HEK293 (cell line): ENCODE measurements around the gene DHX8.

Experiments used
- ZNF791 ChIP-seq: fragments of 450-650 bp; formaldehyde crosslinking; IDR thresholded peaks from 2 replicates; pipeline ENCODE4 v1.5.1; 2016; ENCODE audit warnings: missing biosample characterization, missing genetic modification characterization
- TF ChIP-seq, protein P1 (sequence below): fragments of 450-650 bp; formaldehyde crosslinking; IDR thresholded peaks from 2 replicates; pipeline ENCODE4 v1.5.1; 2016; ENCODE audit warnings: missing biosample characterization, missing genetic modification characterization

DNA sequence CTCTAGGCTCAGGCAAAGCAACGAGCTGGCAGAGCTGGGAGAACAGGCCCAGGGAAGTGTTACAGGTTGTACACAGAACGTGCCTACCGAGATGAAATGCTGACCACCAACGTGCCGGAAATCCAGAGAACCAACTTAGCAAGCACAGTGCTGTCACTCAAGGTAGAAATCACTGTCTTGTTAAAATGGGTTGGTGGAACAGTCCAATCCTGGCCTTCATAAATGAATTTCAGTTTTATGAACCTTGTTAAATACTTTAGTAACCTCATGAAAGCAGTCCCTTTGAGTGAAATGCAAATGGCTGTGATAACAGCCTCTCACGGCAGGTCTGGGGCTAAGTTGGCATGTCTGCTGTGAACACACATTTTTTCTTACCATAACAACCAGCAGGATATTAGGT, 33.4 kb downstream of the DHX8 start:
- TF ChIP-seq, protein P1, sequence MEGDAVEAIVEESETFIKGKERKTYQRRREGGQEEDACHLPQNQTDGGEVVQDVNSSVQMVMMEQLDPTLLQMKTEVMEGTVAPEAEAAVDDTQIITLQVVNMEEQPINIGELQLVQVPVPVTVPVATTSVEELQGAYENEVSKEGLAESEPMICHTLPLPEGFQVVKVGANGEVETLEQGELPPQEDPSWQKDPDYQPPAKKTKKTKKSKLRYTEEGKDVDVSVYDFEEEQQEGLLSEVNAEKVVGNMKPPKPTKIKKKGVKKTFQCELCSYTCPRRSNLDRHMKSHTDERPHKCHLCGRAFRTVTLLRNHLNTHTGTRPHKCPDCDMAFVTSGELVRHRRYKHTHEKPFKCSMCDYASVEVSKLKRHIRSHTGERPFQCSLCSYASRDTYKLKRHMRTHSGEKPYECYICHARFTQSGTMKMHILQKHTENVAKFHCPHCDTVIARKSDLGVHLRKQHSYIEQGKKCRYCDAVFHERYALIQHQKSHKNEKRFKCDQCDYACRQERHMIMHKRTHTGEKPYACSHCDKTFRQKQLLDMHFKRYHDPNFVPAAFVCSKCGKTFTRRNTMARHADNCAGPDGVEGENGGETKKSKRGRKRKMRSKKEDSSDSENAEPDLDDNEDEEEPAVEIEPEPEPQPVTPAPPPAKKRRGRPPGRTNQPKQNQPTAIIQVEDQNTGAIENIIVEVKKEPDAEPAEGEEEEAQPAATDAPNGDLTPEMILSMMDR (tag by site-specific recombination), result no peak
- TF ChIP-seq ZNF791 (tag by site-specific recombination), result no peak
